Hepatocyte (in vitro differentiated cells): Measurements from ENCODE around the gene NPTX1. TPM values are rescaled to one million over a fixed set of nuclear protein-coding genes. Genes with fewer than 3 reads are reported as not detected.

Source experiments
- DNase-seq: peaks from one replicate; pipeline ENCODE4 v3.0.0-alpha.2; 2016; ENCODE audit warnings: low spot score
- H2AFZ ChIP-seq: fragments of 200-600 bp; sonication (generic); 2 replicates; pipeline ENCODE4 v1.6.0; 2016; ENCODE audit warnings: antibody characterized with exemption, mild to moderate bottlenecking
- H3K27ac ChIP-seq: fragments of 200-600 bp; sonication (generic); 2 replicates; pipeline ENCODE4 v1.5.1; 2016; ENCODE audit warnings: mild to moderate bottlenecking
- H3K27me3 ChIP-seq: fragments of 200-600 bp; sonication (generic); 2 replicates; pipeline ENCODE4 v1.6.1; 2016
- H3K36me3 ChIP-seq: fragments of 200-600 bp; sonication (generic); replicated peaks from 2 replicates; pipeline ENCODE4 v1.5.1; 2016; ENCODE audit warnings: low read depth; ENCODE audit not compliant: insufficient read depth
- H3K4me1 ChIP-seq: fragments of 200-600 bp; sonication (generic); 2 replicates; pipeline ENCODE4 v1.5.1; 2016; ENCODE audit warnings: mild to moderate bottlenecking, moderate library complexity; ENCODE audit not compliant: insufficient read depth
- H3K4me2 ChIP-seq: fragments of 200-600 bp; sonication (generic); 2 replicates; pipeline ENCODE4 v1.6.0; 2016
- H3K4me3 ChIP-seq: fragments of 200-600 bp; sonication (generic); 2 replicates; pipeline ENCODE4 v1.5.1; 2016; ENCODE audit warnings: mild to moderate bottlenecking
- H3K79me2 ChIP-seq: fragments of 200-600 bp; sonication (generic); 2 replicates; pipeline ENCODE4 v1.6.0; 2017; ENCODE audit warnings: mild to moderate bottlenecking
- H3K9me2 ChIP-seq: fragments of 200-600 bp; sonication (generic); replicated peaks from 2 replicates; pipeline ENCODE4 v1.6.0; 2017; ENCODE audit warnings: mild to moderate bottlenecking; ENCODE audit not compliant: insufficient read depth
- H3K9me3 ChIP-seq: fragments of 200-600 bp; sonication (generic); 2 replicates; pipeline ENCODE4 v1.5.1; 2016; ENCODE audit warnings: low read depth, mild to moderate bottlenecking
- H4K20me1 ChIP-seq: fragments of 200-600 bp; sonication (generic); 2 replicates; pipeline ENCODE4 v1.6.0; 2016; ENCODE audit warnings: mild to moderate bottlenecking; ENCODE audit not compliant: insufficient read depth, poor library complexity, severe bottlenecking
- CTCF ChIP-seq: fragments of 200-600 bp; sonication (generic); IDR thresholded peaks from 2 replicates; pipeline ENCODE4 v1.5.1; 2016; ENCODE audit warnings: antibody characterized with exemption, mild to moderate bottlenecking; ENCODE audit not compliant: poor library complexity
- EZH2 ChIP-seq: fragments of 200-600 bp; sonication (generic); IDR thresholded peaks from 2 replicates; pipeline ENCODE4 v1.6.1; 2016; ENCODE audit warnings: antibody characterized with exemption, mild to moderate bottlenecking, borderline replicate concordance
- EZH2phosphoT487 ChIP-seq: fragments of 200-600 bp; sonication (generic); IDR thresholded peaks from one replicate; pipeline ENCODE4 v1.6.1; 2018; ENCODE audit warnings: antibody characterized with exemption, mild to moderate bottlenecking, low read depth, moderate library complexity; ENCODE audit not compliant: unreplicated experiment, severe bottlenecking
- WGBS: methylation state at CpG from one replicate; pipeline ENCODE4 v1.1.6; 2016; ENCODE audit warnings: low lambda C conversion rate; ENCODE audit errors: missing lambda C conversion rate; 5-methylcytosine and 5-hydroxymethylcytosine counted together
- polyA plus RNA-seq: library from polyadenylated mRNA; unstranded; fragments of >200 nt; fragmentation: Nextera tagmentation; extraction: Ambion mirVana; gene quantifications from 2 replicates; pipeline ENCODE4 v1.2.1, GENCODE V29; 2016
- total RNA-seq: library from RNA; depleted of rRNA; stranded (reverse); fragments of >200 nt; gene quantifications from 2 replicates; pipeline ENCODE4 v1.2.3, GENCODE V29; 2014

NPTX1 gene
- total and polyA plus RNA-seq, 2 experiments from 2014 or later, result 0.70 to 2.1 TPM

GRCh38 chr17:80445726-80446110 lies 30.7 kb downstream of the NPTX1 start:
- no peaks in the 10 kb centered on the region for H3K9me2 ChIP-seq
- no peaks in the 10 kb centered on the region for H3K9me3 ChIP-seq
- no peak overlapping the region for H3K4me3 ChIP-seq
- WGBS, result 84% methylated on average over 10 of the region's 10 CpGs
- H3K79me2 ChIP-seq, result no peaks in the 10 kb centered on the region
- no peaks in the 10 kb centered on the region for H4K20me1 ChIP-seq
- no peaks in the 10 kb centered on the region for H3K36me3 ChIP-seq
- TF ChIP-seq EZH2phosphoT487, result no peak
- no peak for TF ChIP-seq EZH2
- TF ChIP-seq CTCF, result no peak
- no peak for DNase-seq
- peaks cover 3% of the 10 kb centered on the region for H3K27me3 ChIP-seq
- H3K27ac ChIP-seq, result no peak overlapping the region
- no peaks in the 10 kb centered on the region for H3K4me1 ChIP-seq
- H3K4me2 ChIP-seq, result no peak overlapping the region
- no peak overlapping the region for H2AFZ ChIP-seq

DNA sequence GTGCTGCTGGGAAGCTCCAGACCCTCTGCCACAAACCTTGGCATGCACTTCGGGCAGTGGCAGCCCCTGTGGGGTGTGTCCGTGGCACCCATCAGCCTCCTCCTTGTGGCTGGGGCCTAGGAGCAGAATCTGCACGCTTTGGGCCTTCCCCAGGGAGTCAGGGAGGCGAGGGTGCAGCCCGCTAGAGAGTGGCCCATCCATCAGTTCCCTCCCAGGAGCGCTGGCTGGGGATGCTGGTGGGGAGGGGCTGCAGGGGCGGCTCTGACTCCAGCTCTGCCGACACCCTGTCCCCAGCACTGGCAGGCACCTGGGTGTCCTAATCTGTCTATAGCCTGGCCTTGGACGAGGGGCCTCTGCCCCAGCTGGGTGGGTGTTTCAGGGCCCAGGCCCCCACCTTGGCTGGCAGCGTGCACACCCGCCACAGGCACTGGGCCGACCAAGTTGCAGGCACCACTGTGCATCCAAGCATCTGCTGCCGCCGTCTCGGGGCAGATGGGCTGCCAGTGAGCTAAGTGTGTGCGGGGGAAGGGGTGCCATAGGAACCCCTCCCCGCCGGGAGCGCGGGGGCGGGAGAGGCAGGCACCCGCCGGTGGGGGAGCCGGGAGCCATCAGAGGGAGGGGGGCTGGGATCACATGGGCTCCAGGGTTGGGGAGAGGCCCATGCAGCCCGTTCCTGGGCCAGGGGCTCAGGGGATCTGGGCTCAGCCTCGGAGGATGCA lies 31.2 kb downstream of the NPTX1 start:
- Histone ChIP-seq H3K36me3 (no peaks in the 10 kb centered on the region), H3K4me3 (no peak overlapping the region), H4K20me1 (no peaks in the 10 kb centered on the region), H3K4me1 (no peaks in the 10 kb centered on the region), H3K4me2 (no peak overlapping the region), H3K9me2 (no peaks in the 10 kb centered on the region), H3K79me2 (no peaks in the 10 kb centered on the region), H3K27ac (no peak overlapping the region), H3K27me3 (peaks cover 3% of the 10 kb centered on the region), H3K9me3 (no peaks in the 10 kb centered on the region), H2AFZ (no peak overlapping the region)
- WGBS, result 77% methylated on average over 19 of the region's 26 CpGs
- TF ChIP-seq EZH2 (no peak), CTCF (no peak), EZH2phosphoT487 (no peak)
- DNase-seq, result no peak

- Histone ChIP-seq H3K9me3 (no peaks in the 10 kb centered on the region), H3K4me1 (no peaks in the 10 kb centered on the region), H3K27me3 (peaks cover 3% of the 10 kb centered on the region), H3K4me3 (no peak overlapping the region), H2AFZ (no peak overlapping the region), H3K79me2 (no peaks in the 10 kb centered on the region), H4K20me1 (no peaks in the 10 kb centered on the region), H3K36me3 (no peaks in the 10 kb centered on the region), H3K27ac (no peak overlapping the region), H3K4me2 (no peak overlapping the region), H3K9me2 (no peaks in the 10 kb centered on the region)
- no peak for DNase-seq
- 80% methylated on average over 2 of the region's 6 CpGs for WGBS
- TF ChIP-seq EZH2phosphoT487 (no peak), CTCF (no peak), EZH2 (no peak)
These were observed 31.8 kb downstream of the NPTX1 start for GRCh38 chr17:80444644-80444979.
